Common myeloid progenitor, CD34-positive (primary cell): ENCODE results near the gene NME9.
A peak's percentile ranks its signal among the peaks of the same experiment; 100 is the strongest.

Experiments
- CTCF ChIA-PET: fragments of 350-600 bp; sonication (Branson Sonifier 250); formaldehyde crosslinking; loops from one replicate; lab custom pipeline; 2021; ENCODE audit warnings: antibody characterized with exemption; lab: Charles Lee
- POLR2A ChIA-PET: fragments of 350-600 bp; sonication (Branson Sonifier 250); formaldehyde crosslinking; loops from one replicate; lab custom pipeline; 2021; ENCODE audit warnings: antibody characterized with exemption; lab: Charles Lee
- DNase-seq, 3 donors: peaks; one replicate each; pipeline versions ENCODE4 v3.0.0 to v3.0.0-alpha.2; 2013
- H3K27ac ChIP-seq, 2 experiments: 1 replicate in 1 of 2; 2 replicates in 1 of 2; pipeline ENCODE4 v1.7.0; 2013; ENCODE audit warnings: inconsistent platforms in 2 of 2, low read length in 2 of 2, mild to moderate bottlenecking in 2 of 2, low read depth in 1 of 2, moderate library complexity in 1 of 2; ENCODE audit not compliant: severe bottlenecking in 2 of 2, insufficient read depth in 1 of 2, poor library complexity in 1 of 2
- H3K27me3 ChIP-seq, 5 experiments: replicated peaks in 2 of 5; 1 replicate in 3 of 5; 2 replicates in 2 of 5; pipeline versions ENCODE4 v1.6.1 to v1.7.0; 2013; ENCODE audit warnings: low read length in 4 of 5, mild to moderate bottlenecking in 2 of 5, moderate library complexity in 2 of 5, inconsistent platforms in 1 of 5; ENCODE audit not compliant: insufficient read depth in 5 of 5, control insufficient read depth in 4 of 5
- H3K36me3 ChIP-seq, 4 experiments: 1 replicate in 2 of 4; 2 replicates in 2 of 4; pipeline versions ENCODE4 v1.6.1 to v1.7.0; 2013; ENCODE audit warnings: low read length in 3 of 4, control low read depth in 1 of 4, mild to moderate bottlenecking in 1 of 4; ENCODE audit not compliant: control insufficient read depth in 4 of 4, insufficient read depth in 4 of 4
- H3K4me1 ChIP-seq, 4 experiments: 1 replicate in 3 of 4; 2 replicates in 1 of 4; pipeline versions ENCODE4 v1.6.1 to v1.7.1; 2013; ENCODE audit warnings: low read length in 3 of 4, mild to moderate bottlenecking in 3 of 4, control low read depth in 1 of 4, inconsistent platforms in 1 of 4, moderate library complexity in 1 of 4; ENCODE audit not compliant: control insufficient read depth in 4 of 4, insufficient read depth in 4 of 4; ENCODE audit errors: control extremely low read depth in 1 of 4
- H3K4me3 ChIP-seq, 7 experiments: 1 replicate in 4 of 7; 2 replicates in 3 of 7; pipeline versions ENCODE4 v1.5.1 to v1.7.0; 2013; ENCODE audit warnings: mild to moderate bottlenecking in 7 of 7, low read length in 6 of 7, moderate library complexity in 6 of 7, inconsistent platforms in 2 of 7, low read depth in 2 of 7, control low read depth in 1 of 7; ENCODE audit not compliant: insufficient read depth in 4 of 7, control insufficient read depth in 1 of 7; ENCODE audit errors: extremely low read depth in 1 of 7
- H3K9me3 ChIP-seq, 5 experiments: 1 replicate in 4 of 5; 2 replicates in 1 of 5; pipeline versions ENCODE4 v1.6.1 to v1.7.1; 2013; ENCODE audit warnings: low read length in 4 of 5, mild to moderate bottlenecking in 2 of 5, inconsistent platforms in 1 of 5, low read depth in 1 of 5, moderate library complexity in 1 of 5; ENCODE audit not compliant: control insufficient read depth in 4 of 5, insufficient read depth in 2 of 5; ENCODE audit errors: control extremely low read depth in 1 of 5
- WGBS: methylation state at CpG from one replicate; pipeline ENCODE4 v1.1.5; 2013; ENCODE audit not compliant: insufficient coverage; 5-methylcytosine and 5-hydroxymethylcytosine counted together

Gene NME9

DNA sequence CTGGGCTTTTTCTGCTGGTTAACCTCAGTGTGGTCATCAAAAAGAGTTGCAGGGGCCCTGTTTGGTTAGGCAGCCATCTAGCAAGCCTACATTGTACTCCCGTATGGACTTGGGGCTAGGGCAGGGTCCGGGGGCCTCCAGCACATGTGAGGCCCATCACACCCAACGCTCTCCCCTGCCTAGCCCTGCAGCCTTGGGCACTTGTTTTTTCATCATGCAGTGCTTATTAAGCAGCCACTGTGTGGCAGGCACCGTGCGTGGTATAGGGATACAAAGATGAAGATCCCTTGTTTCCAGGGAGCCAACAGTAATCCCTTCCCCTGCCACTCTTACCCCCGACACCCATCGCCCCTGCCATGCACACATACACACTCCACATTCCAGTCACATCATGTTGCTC lies 32.9 kb upstream of the NME9 start:
- H3K9me3 ChIP-seq = no peaks in the 10 kb centered on the region
- H3K36me3 ChIP-seq = no peaks in the 10 kb centered on the region
- DNase-seq = peak in 1 of 3 donors; percentile 20
- 59% methylated on average over 4 of the region's 7 CpGs for WGBS
- no peak overlapping the region for H3K4me3 ChIP-seq
- H3K27ac ChIP-seq = no peak overlapping the region
- peaks cover 0 to 6% (median 0%) of the 10 kb centered on the region in 5 experiments for H3K27me3 ChIP-seq
- no peaks in the 10 kb centered on the region for H3K4me1 ChIP-seq
- ChIA-PET CTCF (interaction anchor here (0.9 kb wide), 1 partner anchor 15 kb away, joined by 3 read pairs; no protein-coding TSS in a partner anchor), POLR2A (no interaction called here)

DNA sequence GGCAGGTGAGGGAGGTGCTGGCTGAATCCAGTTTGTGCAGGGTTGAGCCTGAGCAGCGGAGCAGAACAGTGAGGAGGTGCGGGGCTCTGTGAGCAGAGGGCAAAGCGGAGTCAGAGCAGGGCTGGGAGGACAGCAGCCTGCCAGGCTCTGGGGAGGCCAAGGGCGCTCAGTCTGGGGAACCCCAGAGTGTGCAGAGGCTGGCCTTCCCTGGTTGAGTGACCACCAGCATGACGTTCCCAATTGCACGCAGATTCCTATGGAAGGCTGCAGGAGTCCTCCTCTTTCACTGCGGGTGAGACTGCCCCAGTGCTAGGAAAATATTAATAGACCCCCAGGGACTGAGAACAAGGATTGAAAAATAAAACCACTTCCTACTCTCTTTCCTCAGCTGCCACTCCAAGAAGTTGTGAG lies 31.9 kb upstream of the NME9 start:
- Histone ChIP-seq H3K4me3 (no peak overlapping the region), H3K36me3 (no peaks in the 10 kb centered on the region), H3K4me1 (no peaks in the 10 kb centered on the region), H3K27ac (no peak overlapping the region), H3K27me3 (peaks cover 0 to 6% (median 0%) of the 10 kb centered on the region in 5 experiments), H3K9me3 (no peaks in the 10 kb centered on the region)
- ChIA-PET POLR2A (no interaction called here), CTCF (interaction anchor here (0.9 kb wide), 1 partner anchor 14 kb away, joined by 3 read pairs; no protein-coding TSS in a partner anchor)
- 91% methylated on average over 5 of the region's 7 CpGs for WGBS
- no peak for DNase-seq

DNA sequence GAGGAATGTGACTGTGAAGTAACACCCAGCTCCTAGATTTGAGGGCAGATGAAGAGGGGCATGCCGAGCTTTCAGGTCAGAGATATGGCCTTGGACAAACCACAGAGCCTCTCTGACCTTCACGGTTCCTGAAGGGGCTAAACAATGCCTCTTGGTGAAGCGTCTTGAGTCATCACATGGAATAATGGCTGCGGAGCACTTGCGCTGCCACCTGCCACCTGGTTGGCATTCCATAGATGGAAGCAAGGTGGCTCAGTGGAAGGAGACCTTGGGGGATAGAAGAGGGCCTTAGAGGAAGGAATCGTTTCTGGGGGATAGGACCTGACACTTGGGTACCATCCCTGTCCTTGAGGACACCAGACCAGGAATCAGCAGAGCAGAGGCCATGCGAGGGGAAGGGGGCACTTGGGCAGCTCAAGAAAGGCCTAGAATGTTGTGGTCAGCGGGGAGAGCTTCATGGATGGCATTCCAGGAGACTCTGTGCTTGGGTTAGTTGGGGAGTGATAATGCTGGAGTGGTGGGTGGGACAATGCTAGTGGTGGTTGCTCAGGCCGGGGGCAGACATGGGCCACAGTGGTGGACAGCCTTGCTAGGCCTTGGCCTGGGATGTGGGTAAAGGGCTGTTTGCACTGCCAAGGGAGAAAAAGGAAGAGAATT lies 31.3 kb upstream of the NME9 start:
- no peaks in the 10 kb centered on the region for H3K9me3 ChIP-seq
- ChIA-PET CTCF (interaction anchor here (1.3 kb wide), 1 partner anchor 15 kb away, joined by 4 read pairs; no protein-coding TSS in a partner anchor), POLR2A (no interaction called here)
- H3K27me3 ChIP-seq = peaks cover 0 to 6% (median 0%) of the 10 kb centered on the region in 5 experiments
- no peaks in the 10 kb centered on the region for H3K36me3 ChIP-seq
- no peak overlapping the region for H3K27ac ChIP-seq
- 98% methylated on average over 9 of the region's 9 CpGs for WGBS
- no peak overlapping the region for H3K4me3 ChIP-seq
- no peaks in the 10 kb centered on the region for H3K4me1 ChIP-seq
- DNase-seq = no peak

DNA sequence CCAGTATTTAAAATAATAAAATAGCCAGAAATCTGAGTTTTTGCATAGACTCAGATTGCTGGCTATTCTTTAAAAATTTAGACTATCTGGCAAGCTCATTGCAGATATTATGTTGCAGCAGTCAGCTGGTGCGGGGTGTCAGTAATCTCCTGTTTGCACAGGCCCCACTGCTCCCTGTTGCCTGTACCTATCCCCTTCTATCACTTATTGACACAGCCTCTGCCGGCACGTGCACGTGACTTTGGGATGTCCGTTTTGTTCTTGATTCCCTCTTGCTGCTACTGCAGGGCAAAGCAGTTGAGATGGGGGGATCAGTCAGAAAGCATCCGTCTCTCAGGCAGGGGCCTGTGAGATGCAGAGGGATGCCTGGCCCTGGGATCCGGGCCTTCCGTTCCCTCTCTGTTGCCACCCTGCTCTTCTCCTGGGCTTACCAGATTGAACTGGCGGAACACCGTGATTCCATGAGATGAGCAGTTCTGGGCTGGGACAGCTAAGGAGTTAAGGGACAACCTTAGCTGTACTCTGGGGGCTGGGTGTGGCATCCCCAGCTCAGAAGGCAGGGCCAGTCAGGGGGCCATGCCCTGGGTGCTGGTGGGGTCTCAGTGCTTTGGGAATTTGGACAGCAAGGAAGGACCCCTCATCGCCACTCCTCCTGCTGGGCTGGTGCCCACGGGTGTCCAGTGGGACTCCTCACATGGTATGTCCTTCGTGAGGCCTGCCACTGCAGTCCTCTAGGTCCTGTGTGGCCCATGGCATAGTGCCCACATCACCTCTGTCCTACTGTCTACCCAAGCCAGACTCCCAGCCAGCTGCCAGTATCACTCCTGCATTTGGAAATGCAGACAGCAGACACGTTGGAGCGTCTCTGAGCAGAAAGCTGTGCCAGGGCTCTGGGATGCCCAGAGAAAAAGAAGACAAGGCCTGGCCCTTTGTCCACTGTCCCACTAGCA lies 30.5 kb upstream of the NME9 start:
- no peaks in the 10 kb centered on the region for H3K36me3 ChIP-seq

DNA sequence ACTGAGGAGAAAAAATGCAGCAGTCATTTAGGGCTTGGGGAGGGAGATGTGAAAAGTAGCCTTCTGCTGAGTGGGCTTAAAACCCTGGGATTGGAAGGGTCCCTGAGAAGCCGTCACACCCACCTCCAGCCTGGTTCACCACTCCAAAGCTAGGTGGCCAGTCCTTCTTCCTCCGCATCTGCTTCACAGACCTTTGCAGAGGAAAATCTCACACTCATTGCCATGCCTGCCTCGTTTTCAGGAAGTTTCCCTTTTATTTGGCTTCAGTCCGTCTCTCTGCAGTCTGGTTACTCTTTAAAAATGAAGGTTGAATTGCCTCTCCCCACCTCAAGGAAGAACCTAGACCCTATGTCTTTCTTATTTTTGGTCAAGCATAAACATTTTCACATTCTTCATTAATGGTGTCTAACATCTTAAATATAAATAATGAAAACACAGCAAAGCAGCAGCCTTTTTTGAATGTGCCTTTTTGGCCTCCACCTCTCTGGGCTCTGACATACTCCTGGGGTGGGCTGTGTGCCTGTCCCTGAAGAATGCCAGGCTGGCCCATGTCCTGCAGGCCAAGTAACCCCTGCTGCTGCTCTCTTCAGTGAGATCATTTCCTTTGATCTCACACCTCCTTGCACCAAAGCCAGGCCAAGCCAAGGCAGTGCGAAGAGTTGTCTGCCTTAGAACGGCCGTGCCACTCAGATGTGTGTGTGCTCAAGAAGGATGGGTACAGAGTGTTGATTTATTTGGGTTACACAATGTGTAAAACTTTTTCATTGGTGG lies 29.7 kb upstream of the NME9 start:
- no peak for DNase-seq
- no peaks in the 10 kb centered on the region for H3K9me3 ChIP-seq
- H3K27ac ChIP-seq = no peak overlapping the region
- WGBS = 86% methylated on average over 4 of the region's 7 CpGs
- ChIA-PET POLR2A (no interaction called here), CTCF (no interaction called here)
- H3K4me1 ChIP-seq = no peaks in the 10 kb centered on the region
- H3K27me3 ChIP-seq = peaks cover 0 to 7% (median 0%) of the 10 kb centered on the region in 5 experiments
- no peaks in the 10 kb centered on the region for H3K36me3 ChIP-seq
- no peak overlapping the region for H3K4me3 ChIP-seq

More for the DNA sequence above, 30.5 kb upstream of the NME9 start:
- ChIA-PET POLR2A (no interaction called here), CTCF (interaction anchor here (1.3 kb wide), 1 partner anchor 16 kb away, joined by 4 read pairs; no protein-coding TSS in a partner anchor)
- Histone ChIP-seq H3K27ac (no peak overlapping the region), H3K9me3 (no peaks in the 10 kb centered on the region), H3K4me1 (no peaks in the 10 kb centered on the region), H3K27me3 (peaks cover 0 to 7% (median 0%) of the 10 kb centered on the region in 5 experiments), H3K4me3 (no peak overlapping the region)
- DNase-seq = no peak
- 97% methylated on average over 12 of the region's 15 CpGs for WGBS

DNA sequence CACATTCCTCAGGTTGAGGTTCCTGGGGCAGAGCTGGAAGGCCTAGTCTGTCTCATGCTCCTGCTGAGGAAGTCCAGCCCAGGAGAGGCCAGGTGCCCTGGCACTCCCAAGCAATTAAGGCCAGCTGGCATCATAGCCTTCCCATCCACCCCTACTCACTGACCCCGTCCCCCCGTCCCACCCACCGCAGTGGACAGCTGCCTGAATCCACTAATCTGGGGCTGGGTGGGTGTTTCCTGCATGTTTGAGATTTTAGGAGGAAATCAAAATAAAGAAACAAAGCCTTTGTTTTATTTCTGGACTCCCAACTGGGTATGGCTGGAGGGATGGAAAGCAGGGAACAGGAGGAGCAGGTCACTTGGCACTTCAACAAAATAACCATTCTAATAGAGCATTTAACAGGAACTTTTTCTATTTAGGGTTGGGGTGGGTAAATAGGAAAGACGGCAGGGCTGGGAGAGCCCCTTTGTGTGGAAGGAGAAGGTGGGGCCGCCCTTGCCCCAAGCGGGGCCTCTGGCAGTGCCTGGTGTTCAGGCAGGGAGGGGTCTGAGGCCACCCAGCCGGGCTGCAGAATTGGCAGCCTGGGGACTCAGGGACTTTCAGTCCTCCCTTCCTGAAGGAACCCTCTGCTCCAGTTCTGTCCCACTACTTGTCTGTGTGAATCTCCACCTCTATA lies 27.2 kb upstream of the NME9 start:
- ChIA-PET CTCF (no interaction called here), POLR2A (interaction anchor here (0.8 kb wide), 1 partner anchor 1424 kb away, joined by 4 read pairs; no protein-coding TSS in a partner anchor)
- no peak for DNase-seq
- Histone ChIP-seq H3K4me1 (no peaks in the 10 kb centered on the region), H3K27me3 (peaks cover 0 to 6% (median 0%) of the 10 kb centered on the region in 5 experiments), H3K36me3 (no peaks in the 10 kb centered on the region), H3K9me3 (no peaks in the 10 kb centered on the region), H3K27ac (no peak overlapping the region), H3K4me3 (no peak overlapping the region)
- WGBS = 67% methylated on average over 1 of the region's 7 CpGs
